NCI-H146 (cell line): ENCODE measurements around the gene HMSD.
A peak's percentile ranks its signal among the peaks of the same experiment; 100 is the strongest.
"Not testable (repeated sequence)": the region's sequence is repeated elsewhere in the genome, so short reads cannot be mapped to it uniquely, and the experiment has no call there.

Experiments used
- DNase-seq: peaks from one replicate; lab custom pipeline; 2025; lab: John Stamatoyannopoulos, UW

The HMSD gene, protein sequence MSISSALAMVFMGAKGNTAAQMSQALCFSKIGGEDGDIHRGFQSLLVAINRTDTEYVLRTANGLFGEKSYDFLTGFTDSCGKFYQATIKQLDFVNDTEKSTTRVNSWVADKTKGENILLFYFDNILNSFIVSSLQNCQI

GRCh38 chr18:63949068-63949737 lies at the start of gene HMSD:
TSS of gene HMSD (plus strand) at chr18:63949301. CDS start at chr18:63953456, 4,155 bp downstream.
- peak; percentile 97 for DNase-seq

DNA sequence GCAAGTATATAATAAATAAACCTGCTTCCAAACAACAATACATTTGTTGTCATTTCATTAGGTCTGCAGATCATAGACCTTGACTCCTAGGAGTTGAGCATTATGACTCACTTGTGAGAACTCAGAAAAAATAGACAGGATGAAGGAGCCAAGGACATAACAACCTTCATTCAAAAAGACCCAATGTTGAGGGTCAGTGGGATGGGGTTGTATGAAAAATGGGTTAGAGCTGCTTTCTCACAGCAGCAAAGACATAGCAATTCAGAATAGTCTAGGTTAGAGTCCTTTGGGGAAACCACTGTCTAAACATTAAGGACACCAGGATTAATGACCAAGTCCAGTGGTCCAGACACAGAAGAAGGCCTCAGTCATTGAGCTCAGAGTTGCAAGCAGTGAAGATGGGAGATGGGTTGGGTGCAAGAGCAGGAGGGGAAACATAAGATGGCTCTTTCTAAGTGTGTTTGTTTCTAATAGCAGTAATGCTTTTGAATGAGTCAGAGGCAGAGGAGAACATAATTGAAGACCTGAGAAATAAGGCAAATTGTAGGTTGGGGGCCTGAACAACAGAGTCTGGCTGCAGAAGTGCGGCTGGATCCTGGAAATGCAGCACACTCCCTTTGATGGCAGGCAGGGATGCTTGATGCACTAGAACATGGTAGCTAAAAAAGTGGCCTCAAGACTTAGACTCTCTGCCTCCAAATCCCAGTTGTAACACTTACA lies 45.1 kb upstream of the HMSD start:
- no peak for DNase-seq

- no peak for DNase-seq
Measured at GRCh38 chr18:63904694-63905093, 44.4 kb upstream of the HMSD start.

DNA sequence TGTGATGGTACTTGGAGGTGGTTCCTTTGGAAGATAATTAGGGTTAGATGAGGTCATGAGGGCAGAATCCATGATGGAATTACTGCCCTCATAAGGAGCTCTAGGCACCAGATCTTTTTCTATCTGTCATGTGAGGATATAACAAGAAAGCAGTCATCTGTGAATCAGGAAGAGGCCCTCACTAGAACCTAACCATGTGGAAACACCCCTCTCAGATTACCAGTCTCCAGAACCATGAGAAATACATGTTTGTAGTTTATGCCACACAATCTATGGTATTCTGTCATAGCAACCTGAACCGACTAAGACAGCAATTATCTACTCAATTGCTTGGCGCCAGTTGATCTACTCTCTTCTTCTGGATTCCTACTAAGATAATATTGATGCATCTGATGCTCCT lies 43.7 kb upstream of the HMSD start:
- no peak for DNase-seq

DNA sequence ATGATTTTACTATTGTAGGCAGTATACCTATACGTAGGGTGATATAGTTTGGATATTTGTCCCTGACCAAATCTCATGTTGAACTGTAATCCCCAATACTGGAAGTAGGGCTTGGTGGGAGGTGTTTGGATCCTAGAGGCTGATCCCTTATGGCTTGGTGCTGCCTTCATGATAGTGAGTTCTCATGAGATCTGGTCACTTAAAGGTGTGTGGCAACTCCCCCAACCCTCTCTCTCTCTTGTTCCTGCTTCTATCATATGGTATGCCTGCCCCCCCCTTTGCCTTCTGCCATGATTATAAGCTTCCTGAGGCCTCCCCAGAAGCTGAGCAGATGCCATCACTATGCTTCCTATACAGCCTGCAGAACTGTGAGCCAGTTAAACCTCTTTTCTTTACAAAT lies 43.0 kb upstream of the HMSD start:
- DNase-seq: no peak

DNA sequence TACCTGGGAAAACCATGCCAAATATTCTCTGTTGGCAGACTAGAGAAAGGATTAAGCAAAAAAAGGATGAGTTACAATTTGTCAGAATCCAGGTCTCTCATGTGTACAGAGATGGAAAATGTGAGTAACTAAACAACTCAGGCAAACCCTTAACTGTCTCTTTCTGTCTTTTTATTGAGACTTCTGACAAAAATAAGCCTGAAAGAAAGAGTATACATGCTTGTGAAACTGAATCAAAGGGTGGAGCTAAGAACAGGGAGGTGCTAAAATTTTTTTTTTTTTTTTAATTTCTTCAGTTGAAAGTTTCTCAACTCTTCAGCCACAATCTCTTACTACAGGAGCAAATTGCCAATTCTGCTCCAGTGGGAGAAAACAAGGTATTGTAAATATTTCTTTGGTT lies 41.4 kb upstream of the HMSD start, which contains the start of gene SERPINB10:
TSS of gene SERPINB10 (plus strand) at position 295 of the 400 bp plus-strand sequence. CDS start 7,553 bp downstream, outside the sequence.
- no peak for DNase-seq

GRCh38 chr18:63908858-63909257 lies 40.2 kb upstream of the HMSD start:
- DNase-seq: no peak

DNA sequence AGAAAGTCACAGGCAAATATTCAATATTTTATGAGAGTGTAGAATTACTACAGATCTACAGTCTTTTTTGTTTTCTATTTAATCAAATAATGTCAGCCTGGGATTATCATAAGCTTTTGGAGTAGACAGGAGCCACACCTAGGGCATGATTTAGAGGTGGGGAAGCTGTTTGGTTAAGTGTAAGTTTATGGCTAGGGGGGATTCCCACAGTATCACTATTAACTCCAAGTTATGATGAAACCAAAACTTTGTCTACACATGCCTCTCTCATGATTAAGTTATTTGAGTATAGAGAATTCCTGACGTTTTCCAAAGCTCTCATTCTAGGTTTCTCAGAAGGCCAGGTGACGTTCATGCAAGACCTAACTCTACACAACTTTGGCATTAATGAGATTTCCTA lies 39.2 kb upstream of the HMSD start:
- DNase-seq: no peak

DNA sequence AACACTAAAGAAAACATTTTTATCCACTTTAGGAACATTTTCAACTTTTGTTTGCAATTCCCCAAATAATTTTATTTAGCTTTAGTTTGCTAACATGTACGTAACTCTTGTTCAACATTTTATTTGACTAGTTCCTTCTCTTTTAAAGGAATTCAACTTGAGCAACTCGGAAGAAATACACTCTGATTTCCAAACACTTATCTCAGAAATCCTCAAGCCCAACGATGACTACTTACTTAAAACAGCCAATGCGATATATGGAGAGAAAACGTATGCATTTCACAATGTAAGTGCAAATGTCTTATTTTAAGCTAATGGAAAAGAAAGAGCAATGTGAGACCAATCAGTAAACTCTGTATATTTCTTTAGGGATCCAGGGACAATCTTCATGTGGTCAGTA lies 31.3 kb upstream of the HMSD start:
- no peak for DNase-seq

DNA sequence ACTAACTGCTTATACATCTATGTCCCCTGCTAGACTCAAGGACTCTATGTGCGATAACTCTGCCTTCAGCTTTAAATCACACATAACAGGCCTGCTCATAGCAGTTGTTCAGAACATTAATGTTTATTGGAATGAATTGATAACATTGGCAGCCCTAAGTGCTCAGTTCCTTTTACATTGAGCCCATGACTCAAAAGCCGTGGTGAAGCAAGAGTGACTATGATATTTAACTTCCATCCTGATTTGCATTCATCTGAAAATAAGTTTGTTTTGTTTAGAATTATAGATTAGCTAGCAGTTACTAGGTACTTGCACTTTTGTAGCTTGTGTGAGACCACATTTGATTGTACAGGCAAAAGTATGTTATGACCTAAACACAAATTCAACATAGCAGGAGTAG lies 27.1 kb upstream of the HMSD start:
- DNase-seq: no peak

GRCh38 chr18:63924551-63924950 lies 24.6 kb upstream of the HMSD start:
- no peak for DNase-seq

DNA sequence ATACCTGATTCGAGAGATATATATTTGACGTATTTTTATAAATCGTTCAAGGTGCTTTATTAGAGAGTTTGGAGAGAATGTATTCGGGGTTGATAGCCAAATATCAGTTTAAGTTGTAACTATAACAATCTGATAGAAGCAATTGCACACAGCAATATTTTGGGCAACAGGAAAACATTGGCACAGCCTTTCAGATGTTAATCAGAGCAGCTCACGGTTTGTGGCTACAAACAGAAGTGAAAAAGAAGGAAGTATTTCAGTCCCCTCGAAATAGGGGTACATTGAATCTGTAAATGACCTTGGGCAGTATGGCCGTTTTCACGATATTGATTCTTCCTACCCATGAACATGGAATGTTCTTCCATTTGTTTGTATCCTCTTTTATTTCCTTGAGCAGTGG lies 20.8 kb upstream of the HMSD start:
- DNase-seq: no peak

- DNase-seq: not testable (repeated sequence)
Measured at GRCh38 chr18:63929369-63929768, 19.7 kb upstream of the HMSD start.

GRCh38 chr18:63930773-63931354 lies 18.2 kb upstream of the HMSD start:
- no peak for DNase-seq

DNA sequence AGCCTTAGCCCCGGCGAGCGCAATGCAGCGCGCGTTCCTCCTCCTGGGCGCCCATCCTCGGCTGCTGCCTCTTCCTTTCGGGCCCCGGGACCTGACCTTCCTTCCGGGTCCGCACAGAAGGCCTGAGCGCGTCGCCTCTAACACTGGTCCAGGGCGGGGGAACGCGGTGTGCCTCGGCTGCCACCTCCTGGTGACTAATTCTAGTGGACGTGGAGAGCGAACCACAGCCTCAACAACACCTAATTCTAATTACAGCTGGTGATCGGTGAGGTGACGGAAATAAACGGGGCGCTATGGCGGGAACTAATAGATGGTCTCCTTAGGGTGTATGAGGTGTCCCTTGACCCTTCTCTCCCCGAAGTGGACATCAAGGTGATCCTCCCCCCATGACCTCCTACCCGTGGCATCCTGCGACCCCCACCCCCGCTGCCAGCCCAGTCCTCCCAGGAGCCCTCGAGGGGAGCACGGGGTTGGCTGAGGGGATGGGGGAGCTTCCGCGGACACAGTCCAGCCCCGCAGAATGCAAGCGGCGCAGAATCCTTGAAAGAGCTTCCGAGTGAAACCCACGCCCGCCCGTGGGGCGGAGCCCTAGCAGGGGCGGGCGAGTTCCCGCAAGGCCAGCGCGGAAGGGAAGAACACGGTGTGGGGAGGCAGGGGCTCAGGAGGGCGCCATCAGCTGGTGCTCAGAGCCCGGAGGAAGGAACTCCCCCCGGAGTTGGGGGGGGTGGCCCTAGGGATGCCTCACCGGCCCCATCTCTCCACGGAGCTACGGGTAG lies 12.8 kb upstream of the HMSD start:
- peak; percentile 98 for DNase-seq

DNA sequence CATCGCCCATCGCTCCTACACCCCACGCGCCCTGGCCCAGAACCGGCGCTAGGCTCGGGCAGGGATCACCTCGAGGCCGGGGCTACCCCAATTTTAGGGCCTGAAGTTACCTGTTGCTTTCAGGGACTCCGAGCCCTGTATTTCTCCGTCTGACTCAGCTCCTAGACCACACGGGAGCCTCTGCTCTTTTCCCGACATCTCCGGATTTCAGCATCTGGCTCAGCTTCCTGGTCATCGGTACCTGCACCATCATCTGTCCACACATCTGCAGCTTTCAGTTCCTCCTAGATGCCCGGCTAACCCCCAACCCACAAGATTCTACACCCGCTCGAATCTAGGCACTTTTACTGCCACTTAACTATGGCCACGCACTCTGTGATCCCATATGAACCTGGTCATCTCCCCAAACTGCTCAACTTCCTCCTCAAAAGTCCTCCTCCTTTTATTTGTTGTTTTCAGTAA lies 12.1 kb upstream of the HMSD start:
- DNase-seq: no peak

GRCh38 chr18:63940008-63940407 lies 9.1 kb upstream of the HMSD start:
- DNase-seq: no peak

DNA sequence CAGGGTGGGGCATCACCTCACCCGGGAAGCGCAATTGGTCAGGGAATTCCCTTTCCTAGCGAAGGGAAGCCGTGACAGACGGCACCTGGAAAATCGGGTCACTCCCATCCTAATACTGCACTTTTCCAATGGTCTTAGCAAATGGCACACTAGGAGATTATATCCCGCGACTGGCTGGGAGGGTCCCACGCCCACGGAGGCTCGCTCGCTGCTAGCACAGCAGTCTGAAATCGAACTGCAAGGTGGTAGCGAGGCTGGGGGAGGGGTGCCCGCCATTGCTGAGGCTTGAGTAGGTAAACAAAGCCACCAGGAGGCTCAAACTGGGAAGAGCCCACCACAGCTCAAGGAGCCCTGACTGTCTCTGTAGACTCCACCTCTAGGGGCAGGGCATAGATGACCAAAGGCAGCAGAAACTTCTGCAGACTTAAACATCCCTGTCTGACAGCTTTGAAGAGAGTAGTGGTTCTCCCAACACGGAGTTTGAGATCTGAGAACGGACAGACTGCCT lies 8.5 kb upstream of the HMSD start:
- DNase-seq: peak; percentile 41

GRCh38 chr18:63947051-63947790 lies 1.9 kb upstream of the HMSD start:
- DNase-seq: no peak

- no peak for DNase-seq
Measured at GRCh38 chr18:63951302-63951705, 2.2 kb downstream of the HMSD start.

GRCh38 chr18:63953811-63954210 lies 4.7 kb downstream of the HMSD start:
- DNase-seq: no peak
